ENCODE measurements around the gene WAPL. TPM values are rescaled to one million over a fixed set of nuclear protein-coding genes. Genes with fewer than 3 reads are reported as not detected.

The WAPL gene
- total and polyA plus RNA-seq, 9 donors: 15.3 to 33.3 (median 30.5) TPM

- Histone ChIP-seq H3K4me3 (no peak overlapping the region), H3K9me3 (no peaks in the 10 kb centered on the region), H3K27ac (no peak overlapping the region), H3K36me3 (no peaks in the 10 kb centered on the region), H3K4me1 (ENCODE audit: insufficient read depth) (no peaks in the 10 kb centered on the region), H3K27me3 (no peaks in the 10 kb centered on the region)
- 68 to 89% (median 87%) methylated on average over 3 of the region's 3 CpGs for whole genome bisulfite sequencing, 3 donors
- TF ChIP-seq EP300 (IDR thresholded peaks at IDR 0.05): no peak
- no peak for TF ChIP-seq CTCF (IDR thresholded peaks at IDR 0.05)
- TF ChIP-seq POLR2A (IDR thresholded peaks at IDR 0.05): no peak
- intact Hi-C loops (cut with DNase I): no loop called here
- DNase-seq: no peak
These were observed 106.5 kb downstream of the WAPL start for GRCh38 chr10:86415116-86415515.

- H3K9me3 ChIP-seq: no peaks in the 10 kb centered on the region
- 33 to 34% (median 34%) methylated on average over 6 of the region's 6 CpGs for WGBS, 3 donors
- no peak overlapping the region for H3K27ac ChIP-seq
- no peaks in the 10 kb centered on the region for H3K4me1 ChIP-seq (ENCODE audit: insufficient read depth)
- intact Hi-C loops (cut with DNase I): no loop called here
- TF ChIP-seq CTCF (IDR thresholded peaks at IDR 0.05): no peak
- TF ChIP-seq EP300 (IDR thresholded peaks at IDR 0.05): no peak
- TF ChIP-seq POLR2A (IDR thresholded peaks at IDR 0.05): no peak
- H3K4me3 ChIP-seq: no peak overlapping the region
- H3K27me3 ChIP-seq: no peaks in the 10 kb centered on the region
- no peaks in the 10 kb centered on the region for H3K36me3 ChIP-seq
- DNase-seq: no peak
These were observed 108.4 kb downstream of the WAPL start for GRCh38 chr10:86413046-86413728.

- 85 to 87% (median 85%) methylated on average over 6 of the region's 6 CpGs for WGBS, 3 donors
- Histone ChIP-seq H3K27ac (no peak overlapping the region), H3K36me3 (no peaks in the 10 kb centered on the region), H3K4me1 (ENCODE audit: insufficient read depth) (no peaks in the 10 kb centered on the region), H3K4me3 (no peak overlapping the region), H3K9me3 (no peaks in the 10 kb centered on the region), H3K27me3 (no peaks in the 10 kb centered on the region)
- intact Hi-C loops (cut with DNase I): no loop called here
- TF ChIP-seq POLR2A (IDR thresholded peaks at IDR 0.05) (no peak), EP300 (IDR thresholded peaks at IDR 0.05) (no peak), CTCF (IDR thresholded peaks at IDR 0.05) (no peak)
- DNase-seq: no peak
These were observed 109.6 kb downstream of the WAPL start for GRCh38 chr10:86411852-86412560.

- H3K27ac ChIP-seq: no peak overlapping the region
- intact Hi-C loops (cut with DNase I): no loop called here
- H3K4me3 ChIP-seq: no peak overlapping the region
- H3K9me3 ChIP-seq: no peaks in the 10 kb centered on the region
- no peaks in the 10 kb centered on the region for H3K27me3 ChIP-seq
- DNase-seq: no peak
- TF ChIP-seq CTCF (IDR thresholded peaks at IDR 0.05) (no peak), POLR2A (IDR thresholded peaks at IDR 0.05) (no peak), EP300 (IDR thresholded peaks at IDR 0.05) (no peak)
- H3K36me3 ChIP-seq: no peaks in the 10 kb centered on the region
- 7 to 12% (median 10%) methylated on average over 7 of the region's 7 CpGs for WGBS, 3 donors
- H3K4me1 ChIP-seq (ENCODE audit: insufficient read depth): no peaks in the 10 kb centered on the region
These were observed 110.2 kb downstream of the WAPL start for GRCh38 chr10:86411281-86411841.

All from ovary (tissue), 9 donors.